Stimulated activated CD4-positive, alpha-beta T cell treated with anti-CD3 and anti-CD28 coated beads, Interleukin-4, amount 100 ng/mL, for 1 hour (primary cell): ENCODE results near the gene IMPDH2.
"Not testable (repeated sequence)": the region's sequence is repeated elsewhere in the genome, so short reads cannot be mapped to it uniquely, and the experiment has no call there.

Source experiments
- DNase-seq: peaks from one replicate; pipeline ENCODE4 v3.0.0-alpha.2; 2020

IMPDH2 gene

GRCh38 chr3:49021213-49021812 lies 7.9 kb downstream of the IMPDH2 start:
- DNase-seq: peak; percentile 99

GRCh38 chr3:49020330-49021212 lies 8.6 kb downstream of the IMPDH2 start:
- DNase-seq: no peak

- DNase-seq: no peak
Observed at GRCh38 chr3:49019941-49020329, 9.3 kb downstream of the IMPDH2 start.

- no peak for DNase-seq
Observed at GRCh38 chr3:49018707-49019006, 10.5 kb downstream of the IMPDH2 start.

GRCh38 chr3:49017971-49018706 lies 11.1 kb downstream of the IMPDH2 start, which contains the start of gene DALRD3:
Gene DALRD3 (minus strand): TSS chr3:49018580. CDS start chr3:49018564, 16 bp downstream.
- DNase-seq: peak; percentile 55

- no peak for DNase-seq
Observed at GRCh38 chr3:49017229-49017970, 11.8 kb downstream of the IMPDH2 start.

- no peak for DNase-seq
Observed at GRCh38 chr3:49016414-49017228, 12.6 kb downstream of the IMPDH2 start.

- no peak for DNase-seq
Observed at GRCh38 chr3:49015765-49016164, 13.4 kb downstream of the IMPDH2 start.

GRCh38 chr3:49015072-49015471 lies 14.1 kb downstream of the IMPDH2 start:
- DNase-seq: no peak

- peak; percentile 54 for DNase-seq
Observed at GRCh38 chr3:49013738-49014660, 15.2 kb downstream of the IMPDH2 start.

GRCh38 chr3:49013113-49013737 lies 16.0 kb downstream of the IMPDH2 start:
- no peak for DNase-seq

GRCh38 chr3:49012441-49013017 lies 16.7 kb downstream of the IMPDH2 start:
- no peak for DNase-seq

GRCh38 chr3:49009396-49009795 lies 19.8 kb downstream of the IMPDH2 start:
- DNase-seq: no peak

GRCh38 chr3:49008627-49009026 lies 20.6 kb downstream of the IMPDH2 start:
- DNase-seq: not testable (repeated sequence)

- DNase-seq: peak; percentile 87
Observed at GRCh38 chr3:49007771-49008528, 21.2 kb downstream of the IMPDH2 start.

- DNase-seq: peak; percentile 96
Observed at GRCh38 chr3:49007068-49007770, 22.0 kb downstream of the IMPDH2 start, which contains the start of gene WDR6. Gene WDR6 (plus strand): TSS chr3:49007391. CDS start chr3:49007432, 41 bp downstream.

GRCh38 chr3:49006408-49007067 lies 22.7 kb downstream of the IMPDH2 start:
- no peak for DNase-seq

GRCh38 chr3:49005998-49006397 lies 23.2 kb downstream of the IMPDH2 start:
- no peak for DNase-seq
